HepG2 (cell line): Measurements from ENCODE around the gene KIAA1217. TPM values are rescaled to one million over a fixed set of nuclear protein-coding genes. Genes with fewer than 3 reads are reported as not detected.

Experiments
- ATF2 ChIP-seq: sonication (generic); formaldehyde crosslinking; IDR thresholded peaks from 2 replicates; pipeline ENCODE4 v1.4.0; 2020; ENCODE audit warnings: missing genetic modification reagents
- CCDC6 ChIP-seq: sonication (generic); formaldehyde crosslinking; IDR thresholded peaks from 2 replicates; pipeline ENCODE4 v1.8.1; 2022; ENCODE audit warnings: mild to moderate bottlenecking, missing genetic modification reagents, moderate library complexity
- CEBPZ ChIP-seq: IDR thresholded peaks from 2 replicates; pipeline ENCODE4 v1.6.1; 2012; ENCODE audit warnings: low read length, improper control_type of control experiment
- HOXA3 ChIP-seq: sonication (generic); formaldehyde crosslinking; IDR thresholded peaks from 2 replicates; pipeline ENCODE4 v1.5.0; 2020; ENCODE audit warnings: missing genetic modification reagents
- KLF16 ChIP-seq, 2 experiments: sonication (generic) in 1 of 2; formaldehyde crosslinking in 1 of 2; IDR thresholded peaks; 2 replicates each; pipeline versions ENCODE4 v1.6.1 to v1.8.0; 2016 to 2023; ENCODE audit warnings: missing genetic modification reagents in 2 of 2, missing compliant biosample characterization in 1 of 2
- LRRFIP1 ChIP-seq: sonication (generic); formaldehyde crosslinking; conservative IDR thresholded peaks from 2 replicates; pipeline ENCODE4 v1.4.0; 2020; ENCODE audit warnings: missing genetic modification reagents
- TMF1 ChIP-seq: sonication (generic); formaldehyde crosslinking; IDR thresholded peaks from 2 replicates; pipeline ENCODE4 v1.8.1; 2022; ENCODE audit warnings: low read depth, missing genetic modification reagents
- WIZ ChIP-seq: sonication (generic); formaldehyde crosslinking; IDR thresholded peaks from 2 replicates; pipeline ENCODE4 v1.5.1; 2020; ENCODE audit warnings: mild to moderate bottlenecking, missing genetic modification reagents
- ZBTB20 ChIP-seq: sonication (generic); formaldehyde crosslinking; IDR thresholded peaks from 2 replicates; pipeline ENCODE4 v1.8.1; 2023; ENCODE audit warnings: missing genetic modification reagents, low read depth, mild to moderate bottlenecking, borderline replicate concordance
- ZFYVE20 ChIP-seq: sonication (generic); formaldehyde crosslinking; IDR thresholded peaks from 2 replicates; pipeline ENCODE4 v1.8.0; 2023; ENCODE audit warnings: low read depth, mild to moderate bottlenecking, moderate library complexity, missing genetic modification reagents, borderline replicate concordance
- ZNF543 ChIP-seq: sonication (generic); formaldehyde crosslinking; IDR thresholded peaks from 2 replicates; pipeline ENCODE4 v1.4.0; 2020; ENCODE audit warnings: mild to moderate bottlenecking, missing genetic modification reagents
- ZNF687 ChIP-seq: sonication (generic); formaldehyde crosslinking; IDR thresholded peaks from 2 replicates; pipeline ENCODE4 v1.5.1; 2020; ENCODE audit warnings: mild to moderate bottlenecking, missing genetic modification reagents, moderate library complexity
- ZNF788 ChIP-seq: sonication (generic); formaldehyde crosslinking; IDR thresholded peaks from 2 replicates; pipeline ENCODE4 v1.5.0; 2020; ENCODE audit warnings: mild to moderate bottlenecking, missing genetic modification reagents, borderline replicate concordance
- polyA plus RNA-seq, 8 experiments: library from polyadenylated mRNA; depleted of rRNA in 3 of 8; stranded (reverse) in 7 of 8; unstranded in 1 of 8; fragments of >200 nt; fragmentation: Illumina TruSeq in 4 of 8; extraction: Trizol in 4 of 8; gene quantifications; 2 replicates each; pipeline versions ENCODE4 v1.2.1 to v1.2.3, GENCODE V29; 2011 to 2016; ENCODE audit warnings: low read depth in 4 of 8, missing spikeins in 1 of 8, mixed read lengths in 1 of 8; ENCODE audit not compliant: insufficient read depth in 1 of 8
- total RNA-seq, 5 experiments: library from RNA; depleted of rRNA; stranded (reverse); fragments of >200 nt; fragmentation: Illumina TruSeq; extraction: Trizol; gene quantifications; 2 replicates each; pipeline ENCODE4 v1.2.3, GENCODE V29; 2016; ENCODE audit warnings: low read depth in 1 of 5
- TF ChIP-seq, protein P1 (sequence below): sonication (generic); formaldehyde crosslinking; IDR thresholded peaks from 2 replicates; pipeline ENCODE4 v1.4.0; 2020; ENCODE audit warnings: missing genetic modification reagents

The KIAA1217 gene
- total and polyA plus RNA-seq, 2 of the 13 experiments (the other 11 are each of a cell fraction or from before 2014, with no cell fraction given) = 4.6 to 10.9 TPM

DNA sequence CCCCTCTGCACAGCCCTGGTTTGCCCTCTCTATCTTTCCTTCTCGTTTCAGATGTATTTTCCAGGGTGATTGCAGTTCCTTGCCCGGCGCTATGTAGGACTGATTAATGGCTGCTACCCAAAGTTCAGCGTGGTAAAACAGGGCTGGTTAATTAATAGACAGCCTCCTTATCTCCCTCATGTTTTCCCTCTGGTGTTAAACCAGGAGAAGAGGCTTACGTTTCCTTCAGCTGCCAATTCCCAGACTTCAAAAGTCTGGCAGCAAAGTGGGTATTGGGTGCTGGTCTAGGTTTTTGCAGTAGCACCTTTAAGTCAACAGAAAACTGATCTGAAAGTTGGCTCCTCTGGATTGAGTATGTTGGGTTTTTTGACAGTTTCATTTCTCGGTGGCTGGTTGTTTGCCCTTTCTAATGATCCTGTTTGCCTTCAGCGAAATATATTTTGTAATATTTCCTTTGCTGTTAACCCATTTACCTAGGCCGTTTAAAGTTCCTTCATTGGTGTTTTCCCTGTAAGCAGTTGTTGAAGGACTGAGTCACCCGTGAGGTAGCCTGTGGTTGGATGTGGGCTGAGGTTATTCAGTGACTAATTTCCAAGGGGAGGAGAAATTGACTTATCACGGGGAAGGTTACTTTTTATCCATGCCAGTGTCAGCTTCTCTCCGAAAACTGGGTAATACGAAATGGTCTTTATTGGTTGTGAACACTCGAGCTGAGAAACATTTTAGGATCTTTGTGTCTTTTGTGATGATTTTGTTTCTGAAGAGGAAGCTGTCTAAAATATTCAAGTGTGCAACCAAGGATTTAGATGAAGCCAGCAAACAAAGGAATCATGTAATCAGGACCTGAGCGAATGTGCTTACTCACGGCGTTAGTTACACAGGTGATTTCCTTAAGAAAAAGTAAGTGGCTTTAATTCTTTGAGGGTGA lies 257.2 kb downstream of the KIAA1217 start (continued):
- TF ChIP-seq ZNF687 (CRISPR knock-in tag) (no peak), ATF2 (CRISPR knock-in tag) (no peak), ZFYVE20 (CRISPR knock-in tag) (no peak), CCDC6 (no peak), KLF16 (CRISPR knock-in tag; IDR thresholded peaks at IDR 0.05) (no peak; a peak in 1 of 4 replicates), CEBPZ (no peak), ZNF788 (no peak), ZNF543 (CRISPR knock-in tag) (no peak), TMF1 (CRISPR knock-in tag) (no peak), HOXA3 (CRISPR knock-in tag) (no peak), ZBTB20 (CRISPR knock-in tag) (no peak), LRRFIP1 (CRISPR knock-in tag) (no peak), WIZ (CRISPR knock-in tag) (0 out of 2 replicates have a peak, but pooled peaks have one; percentile 57)
- TF ChIP-seq, protein P1, sequence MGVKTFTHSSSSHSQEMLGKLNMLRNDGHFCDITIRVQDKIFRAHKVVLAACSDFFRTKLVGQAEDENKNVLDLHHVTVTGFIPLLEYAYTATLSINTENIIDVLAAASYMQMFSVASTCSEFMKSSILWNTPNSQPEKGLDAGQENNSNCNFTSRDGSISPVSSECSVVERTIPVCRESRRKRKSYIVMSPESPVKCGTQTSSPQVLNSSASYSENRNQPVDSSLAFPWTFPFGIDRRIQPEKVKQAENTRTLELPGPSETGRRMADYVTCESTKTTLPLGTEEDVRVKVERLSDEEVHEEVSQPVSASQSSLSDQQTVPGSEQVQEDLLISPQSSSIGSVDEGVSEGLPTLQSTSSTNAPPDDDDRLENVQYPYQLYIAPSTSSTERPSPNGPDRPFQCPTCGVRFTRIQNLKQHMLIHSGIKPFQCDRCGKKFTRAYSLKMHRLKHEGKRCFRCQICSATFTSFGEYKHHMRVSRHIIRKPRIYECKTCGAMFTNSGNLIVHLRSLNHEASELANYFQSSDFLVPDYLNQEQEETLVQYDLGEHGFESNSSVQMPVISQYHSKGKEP (CRISPR knock-in tag) = no peak
